ENCODE measurements around the gene ESAM. TPM values are rescaled to one million over a fixed set of nuclear protein-coding genes. Genes with fewer than 3 reads are reported as not detected.

The ESAM gene
- total RNA-seq, 3 donors from 2014 or later (not counting 1 experiment from before 2014, with no cell fraction given) = 1.2 to 2.2 (median 1.5) TPM

DNA sequence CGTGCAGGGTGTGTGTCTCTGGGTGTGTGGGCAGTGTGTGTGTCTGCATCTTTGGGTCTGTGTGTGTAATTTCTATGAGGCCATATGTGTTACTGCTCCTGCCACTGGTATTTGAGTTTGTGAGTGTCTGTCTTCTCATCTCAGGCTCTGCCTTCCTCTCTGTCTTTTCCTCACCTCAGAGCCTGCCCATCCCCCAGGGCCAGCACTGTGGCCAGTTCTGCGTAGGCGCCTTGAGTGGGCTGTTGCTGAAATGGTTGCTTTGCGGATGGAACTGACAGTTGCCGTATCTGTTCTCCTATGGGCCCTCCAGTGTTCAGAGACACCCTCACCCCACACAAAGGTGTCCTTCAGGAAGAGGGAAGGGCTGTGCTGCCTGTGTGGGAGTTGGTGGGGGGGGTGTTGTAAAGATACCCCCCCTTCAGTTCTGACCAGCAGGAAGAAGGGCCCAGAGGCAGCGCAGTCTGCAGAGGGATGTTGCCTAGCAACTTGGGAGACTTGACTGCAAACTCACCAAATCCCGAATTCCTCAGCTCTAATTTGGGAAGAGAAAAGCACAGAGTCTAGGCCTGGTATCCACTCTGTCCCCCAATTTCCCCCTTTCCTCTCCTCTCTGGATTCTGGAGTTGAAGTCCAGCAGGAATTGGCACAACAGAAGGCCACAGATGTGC, 24.3 kb downstream of the ESAM start:
- H3K27me3 Mint-ChIP-seq (ENCODE audit: low read depth in 2 of 2) = peaks cover 53 to 63% of the 10 kb centered on the region in 2 donors
- no peak overlapping the region for H3K4me3 Mint-ChIP-seq
- H3K9me3 Mint-ChIP-seq = no peaks in the 10 kb centered on the region
- no peak overlapping the region for H3K4me3 ChIP-seq (ENCODE audit: low read length)
- ATAC-seq (no peak), DNase-seq (no peak)
- H3K4me1 Mint-ChIP-seq = peaks cover 7 to 21% of the 10 kb centered on the region in 2 donors
- no peak overlapping the region for H3K27ac Mint-ChIP-seq
- 84% methylated on average over 6 of the region's 7 CpGs for WGBS (ENCODE audit: insufficient coverage)
- H3K4me1 ChIP-seq (ENCODE audit: control insufficient read depth, insufficient read depth, low read length) = peaks cover 16% of the 10 kb centered on the region
- H3K27ac ChIP-seq (ENCODE audit: low read length) = no peak overlapping the region
- TF ChIP-seq, protein P1, sequence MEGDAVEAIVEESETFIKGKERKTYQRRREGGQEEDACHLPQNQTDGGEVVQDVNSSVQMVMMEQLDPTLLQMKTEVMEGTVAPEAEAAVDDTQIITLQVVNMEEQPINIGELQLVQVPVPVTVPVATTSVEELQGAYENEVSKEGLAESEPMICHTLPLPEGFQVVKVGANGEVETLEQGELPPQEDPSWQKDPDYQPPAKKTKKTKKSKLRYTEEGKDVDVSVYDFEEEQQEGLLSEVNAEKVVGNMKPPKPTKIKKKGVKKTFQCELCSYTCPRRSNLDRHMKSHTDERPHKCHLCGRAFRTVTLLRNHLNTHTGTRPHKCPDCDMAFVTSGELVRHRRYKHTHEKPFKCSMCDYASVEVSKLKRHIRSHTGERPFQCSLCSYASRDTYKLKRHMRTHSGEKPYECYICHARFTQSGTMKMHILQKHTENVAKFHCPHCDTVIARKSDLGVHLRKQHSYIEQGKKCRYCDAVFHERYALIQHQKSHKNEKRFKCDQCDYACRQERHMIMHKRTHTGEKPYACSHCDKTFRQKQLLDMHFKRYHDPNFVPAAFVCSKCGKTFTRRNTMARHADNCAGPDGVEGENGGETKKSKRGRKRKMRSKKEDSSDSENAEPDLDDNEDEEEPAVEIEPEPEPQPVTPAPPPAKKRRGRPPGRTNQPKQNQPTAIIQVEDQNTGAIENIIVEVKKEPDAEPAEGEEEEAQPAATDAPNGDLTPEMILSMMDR (IDR thresholded peaks at IDR 0.05) = no peak
- H3K9me3 ChIP-seq (ENCODE audit: control insufficient read depth, insufficient read depth, low read length) = no peaks in the 10 kb centered on the region
- intact Hi-C loops (cut with micrococcal nuclease) = no loop called here
- peaks cover 10% of the 10 kb centered on the region for H3K27me3 ChIP-seq (ENCODE audit: control insufficient read depth, insufficient read depth, low read length)
- H3K36me3 Mint-ChIP-seq = no peaks in the 10 kb centered on the region
- H3K36me3 ChIP-seq (ENCODE audit: control insufficient read depth, insufficient read depth, low read length) = no peaks in the 10 kb centered on the region

DNA sequence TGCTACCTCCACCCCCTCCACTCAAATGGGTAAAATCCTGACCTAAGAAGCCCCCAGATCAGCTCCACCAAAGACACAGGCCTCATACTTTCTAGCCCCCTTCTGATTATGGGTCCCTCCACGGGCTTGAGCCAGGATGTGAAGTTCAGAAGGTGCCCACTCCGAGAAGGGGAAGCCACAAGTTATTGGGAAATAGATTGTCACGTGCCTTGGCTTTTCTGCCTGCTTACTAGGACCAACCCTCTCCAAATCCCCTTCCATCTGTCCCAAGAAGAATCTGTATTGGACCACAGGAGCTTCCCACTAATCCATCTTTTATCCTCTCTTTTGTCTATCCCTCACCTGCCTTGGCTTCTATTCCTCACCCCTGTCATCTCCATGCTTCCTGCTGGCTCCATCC, 25.4 kb downstream of the ESAM start:
- DNase-seq (no peak), ATAC-seq (no peak)
- Histone ChIP-seq H3K36me3 (ENCODE audit: control insufficient read depth, insufficient read depth, low read length) (no peaks in the 10 kb centered on the region), H3K4me3 (ENCODE audit: low read length) (no peak overlapping the region), H3K27ac (ENCODE audit: low read length) (no peak overlapping the region), H3K4me1 (ENCODE audit: control insufficient read depth, insufficient read depth, low read length) (peaks cover 16% of the 10 kb centered on the region), H3K27me3 (ENCODE audit: control insufficient read depth, insufficient read depth, low read length) (peaks cover 7% of the 10 kb centered on the region), H3K9me3 (ENCODE audit: control insufficient read depth, insufficient read depth, low read length) (no peaks in the 10 kb centered on the region)
- Mint-ChIP-seq H3K4me1 (peaks cover 7 to 21% of the 10 kb centered on the region in 2 donors), H3K9me3 (no peaks in the 10 kb centered on the region), H3K27ac (no peak overlapping the region), H3K36me3 (no peaks in the 10 kb centered on the region), H3K4me3 (no peak overlapping the region), H3K27me3 (ENCODE audit: low read depth in 2 of 2) (peaks cover 48 to 54% of the 10 kb centered on the region in 2 donors)
- intact Hi-C loops (cut with micrococcal nuclease) = no loop called here
- TF ChIP-seq, protein P1 (IDR thresholded peaks at IDR 0.05) = no peak
- 10% methylated on average over 3 of the region's 3 CpGs for WGBS (ENCODE audit: insufficient coverage)

DNA sequence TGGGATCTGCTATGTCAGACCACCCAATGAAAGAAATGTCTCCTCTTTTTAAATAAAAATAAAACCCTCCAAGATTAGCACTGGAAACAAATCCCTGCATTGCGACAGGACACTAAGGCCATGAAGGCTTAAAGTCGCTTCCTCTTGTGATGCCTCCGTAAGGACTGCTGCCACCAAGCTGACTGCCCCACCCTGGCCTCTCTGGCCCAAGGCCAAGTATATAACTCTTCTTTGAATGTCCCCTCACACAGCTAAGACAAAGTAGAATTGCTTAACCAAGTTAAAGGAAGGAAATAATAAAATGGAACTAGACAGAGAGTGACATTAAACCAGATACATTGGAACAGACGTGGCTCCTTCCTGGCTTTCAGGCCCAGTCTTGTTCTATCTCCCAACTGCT, 29.9 kb downstream of the ESAM start:
- H3K36me3 Mint-ChIP-seq = no peaks in the 10 kb centered on the region
- TF ChIP-seq, protein P1 (IDR thresholded peaks at IDR 0.05) = no peak
- Histone ChIP-seq H3K36me3 (ENCODE audit: control insufficient read depth, insufficient read depth, low read length) (no peaks in the 10 kb centered on the region), H3K9me3 (ENCODE audit: control insufficient read depth, insufficient read depth, low read length) (no peaks in the 10 kb centered on the region), H3K27ac (ENCODE audit: low read length) (no peak overlapping the region), H3K4me3 (ENCODE audit: low read length) (no peak overlapping the region), H3K4me1 (ENCODE audit: control insufficient read depth, insufficient read depth, low read length) (no peaks in the 10 kb centered on the region), H3K27me3 (ENCODE audit: control insufficient read depth, insufficient read depth, low read length) (no peaks in the 10 kb centered on the region)
- H3K4me3 Mint-ChIP-seq = no peak overlapping the region
- intact Hi-C loops (cut with micrococcal nuclease) = no loop called here
- H3K27ac Mint-ChIP-seq = no peak overlapping the region
- ATAC-seq = no peak
- WGBS (ENCODE audit: insufficient coverage) = 61% methylated on average over 4 of the region's 4 CpGs
- H3K27me3 Mint-ChIP-seq (ENCODE audit: low read depth in 2 of 2) = peaks cover 24 to 25% of the 10 kb centered on the region in 2 donors
- no peak for DNase-seq
- H3K9me3 Mint-ChIP-seq = no peaks in the 10 kb centered on the region
- no peaks in the 10 kb centered on the region for H3K4me1 Mint-ChIP-seq

DNA sequence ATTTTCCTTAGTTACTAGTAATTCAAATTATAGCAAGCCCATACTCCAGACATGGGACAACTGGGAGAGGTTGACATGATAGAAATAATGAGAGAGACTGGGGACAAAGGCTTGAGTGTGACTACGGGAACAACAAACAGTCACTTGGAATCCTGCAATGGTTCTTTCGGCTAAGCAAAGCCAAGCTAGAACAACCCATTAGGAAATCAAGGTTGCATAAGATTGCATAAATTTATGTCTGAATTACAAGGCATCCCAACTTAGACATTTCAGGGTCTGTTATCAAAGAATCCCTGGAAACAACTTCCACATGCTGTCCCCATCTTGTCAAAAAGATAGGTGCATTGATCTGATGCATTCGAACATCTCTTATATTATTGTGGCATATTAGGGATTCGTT, 32.5 kb downstream of the ESAM start:
- H3K4me1 Mint-ChIP-seq = peaks cover 0 to 7% of the 10 kb centered on the region in 2 donors
- intact Hi-C loops (cut with micrococcal nuclease) = no loop called here
- no peaks in the 10 kb centered on the region for H3K9me3 Mint-ChIP-seq
- Histone ChIP-seq H3K27me3 (ENCODE audit: control insufficient read depth, insufficient read depth, low read length) (no peaks in the 10 kb centered on the region), H3K36me3 (ENCODE audit: control insufficient read depth, insufficient read depth, low read length) (no peaks in the 10 kb centered on the region), H3K4me3 (ENCODE audit: low read length) (no peak overlapping the region), H3K4me1 (ENCODE audit: control insufficient read depth, insufficient read depth, low read length) (peaks cover 5% of the 10 kb centered on the region), H3K27ac (ENCODE audit: low read length) (no peak overlapping the region), H3K9me3 (ENCODE audit: control insufficient read depth, insufficient read depth, low read length) (no peaks in the 10 kb centered on the region)
- no peak overlapping the region for H3K27ac Mint-ChIP-seq
- H3K36me3 Mint-ChIP-seq = no peaks in the 10 kb centered on the region
- H3K4me3 Mint-ChIP-seq = no peak overlapping the region
- ATAC-seq (no peak), DNase-seq (no peak)
- 90% methylated on average over 4 of the region's 4 CpGs for WGBS (ENCODE audit: insufficient coverage)
- TF ChIP-seq, protein P1 (IDR thresholded peaks at IDR 0.05) = no peak
- peaks cover 25 to 31% of the 10 kb centered on the region in 2 donors for H3K27me3 Mint-ChIP-seq (ENCODE audit: low read depth in 2 of 2)
